ENCODE data around the gene TMEM151B. TPM values are rescaled to one million over a fixed set of nuclear protein-coding genes. Genes with fewer than 3 reads are reported as not detected.

TMEM151B gene
- total and polyA plus RNA-seq, 9 of the 15 experiments (the other 6 are each of a cell fraction or from before 2014, with no cell fraction given) = not detected

DNA sequence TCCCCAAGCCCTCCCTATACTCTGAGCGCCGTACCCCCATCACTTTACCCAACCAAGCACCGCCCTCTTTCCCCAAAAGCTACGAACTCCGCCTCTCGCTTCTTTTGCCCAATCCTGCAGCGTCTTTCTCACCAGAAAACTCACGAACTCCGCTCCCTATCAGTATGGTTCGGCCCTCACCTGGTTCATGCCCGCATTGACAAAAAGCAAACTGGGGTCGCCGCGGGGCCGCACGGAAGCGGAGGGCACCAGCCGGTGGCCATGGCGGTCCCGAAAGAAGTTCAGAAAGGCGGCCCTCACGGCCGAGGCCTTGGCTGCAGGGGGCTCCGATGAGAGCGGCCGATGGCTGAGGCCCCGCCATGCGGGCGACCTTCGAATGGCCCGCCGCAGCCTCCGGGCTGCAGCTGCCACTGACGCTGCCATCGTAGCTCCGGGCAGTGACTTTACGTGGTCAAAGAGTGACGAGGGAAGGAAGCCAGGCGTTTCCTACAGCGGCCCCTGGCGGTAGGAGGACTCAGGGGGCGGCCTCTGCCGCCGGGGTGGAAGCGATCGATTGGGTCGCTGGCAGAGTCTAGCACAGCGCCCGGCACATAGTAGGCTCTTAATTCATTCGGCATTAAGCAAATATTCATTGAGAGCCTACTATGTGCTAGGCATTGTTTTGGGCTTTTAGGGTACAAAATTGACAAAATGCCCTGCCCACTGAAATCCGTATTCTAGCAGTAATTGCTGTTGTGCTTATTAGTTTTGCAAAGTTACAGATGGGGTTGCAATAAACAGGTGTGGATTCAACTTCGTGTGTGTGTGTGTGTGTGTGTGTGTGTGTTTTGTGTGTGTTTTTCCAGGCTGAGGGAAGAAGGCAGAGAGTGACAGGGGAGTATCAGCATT lies 42.9 kb downstream of the TMEM151B start, which contains the start of gene AARS2 (continued):
- TF ChIP-seq, protein P1, sequence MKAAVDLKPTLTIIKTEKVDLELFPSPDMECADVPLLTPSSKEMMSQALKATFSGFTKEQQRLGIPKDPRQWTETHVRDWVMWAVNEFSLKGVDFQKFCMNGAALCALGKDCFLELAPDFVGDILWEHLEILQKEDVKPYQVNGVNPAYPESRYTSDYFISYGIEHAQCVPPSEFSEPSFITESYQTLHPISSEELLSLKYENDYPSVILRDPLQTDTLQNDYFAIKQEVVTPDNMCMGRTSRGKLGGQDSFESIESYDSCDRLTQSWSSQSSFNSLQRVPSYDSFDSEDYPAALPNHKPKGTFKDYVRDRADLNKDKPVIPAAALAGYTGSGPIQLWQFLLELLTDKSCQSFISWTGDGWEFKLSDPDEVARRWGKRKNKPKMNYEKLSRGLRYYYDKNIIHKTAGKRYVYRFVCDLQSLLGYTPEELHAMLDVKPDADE (conservative IDR thresholded peaks at IDR 0.05; ENCODE audit: control insufficient read depth, low read depth, low read length) = peak; percentile 90
- TF ChIP-seq ZNF124 (CRISPR knock-in tag; IDR thresholded peaks at IDR 0.05) (no peak), MIER1 (IDR thresholded peaks at IDR 0.05; ENCODE audit: low read depth) (no peak; the same call in 1 of the 2 replicates), RFX5 (IDR thresholded peaks at IDR 0.05; ENCODE audit: low read depth, low read length) (no peak), FOS (IDR thresholded peaks at IDR 0.05; ENCODE audit: extremely low read depth, insufficient read length) (no peak), GATAD2B (IDR thresholded peaks at IDR 0.05; ENCODE audit: borderline replicate concordance) (peak; percentile 57; the same call in 1 of the 2 replicates), ZNF224 (CRISPR knock-in tag; IDR thresholded peaks at IDR 0.05) (no peak), RFX1 (IDR thresholded peaks at IDR 0.05) (no peak), CREM (IDR thresholded peaks at IDR 0.05; ENCODE audit: low read depth) (peak; percentile 97), SIN3B (IDR thresholded peaks at IDR 0.05; ENCODE audit: low read depth) (peak; percentile 96), THRAP3 (IDR thresholded peaks at IDR 0.05; ENCODE audit: borderline replicate concordance) (0 out of 2 replicates have a peak, but pooled peaks have one; percentile 65), GTF2A2 (tag; IDR thresholded peaks at IDR 0.05) (no peak), PCBP1 (IDR thresholded peaks at IDR 0.05; ENCODE audit: low read depth, low read length, poor library complexity, severe bottlenecking) (peak; percentile 48), KDM2B (CRISPR knock-in tag; IDR thresholded peaks at IDR 0.05) (peak; percentile 42; the same call in 1 of the 2 replicates), ZNF239 (CRISPR knock-in tag; IDR thresholded peaks at IDR 0.05) (no peak; the same call in 1 of the 2 replicates), ZNF778 (CRISPR knock-in tag; IDR thresholded peaks at IDR 0.05) (no peak), NR2F6 (CRISPR knock-in tag; IDR thresholded peaks at IDR 0.05) (no peak), SRSF9 (IDR thresholded peaks at IDR 0.05; ENCODE audit: borderline replicate concordance, low read depth, low read length) (no peak), NFATC3 (IDR thresholded peaks at IDR 0.05) (0 out of 2 replicates have a peak, but pooled peaks have one; percentile 83)
- TF ChIP-seq, protein P2, sequence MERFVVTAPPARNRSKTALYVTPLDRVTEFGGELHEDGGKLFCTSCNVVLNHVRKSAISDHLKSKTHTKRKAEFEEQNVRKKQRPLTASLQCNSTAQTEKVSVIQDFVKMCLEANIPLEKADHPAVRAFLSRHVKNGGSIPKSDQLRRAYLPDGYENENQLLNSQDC (CRISPR knock-in tag; IDR thresholded peaks at IDR 0.05) = peak; percentile 94; the same call in 1 of the 2 replicates
- TF ChIP-seq, protein P3, sequence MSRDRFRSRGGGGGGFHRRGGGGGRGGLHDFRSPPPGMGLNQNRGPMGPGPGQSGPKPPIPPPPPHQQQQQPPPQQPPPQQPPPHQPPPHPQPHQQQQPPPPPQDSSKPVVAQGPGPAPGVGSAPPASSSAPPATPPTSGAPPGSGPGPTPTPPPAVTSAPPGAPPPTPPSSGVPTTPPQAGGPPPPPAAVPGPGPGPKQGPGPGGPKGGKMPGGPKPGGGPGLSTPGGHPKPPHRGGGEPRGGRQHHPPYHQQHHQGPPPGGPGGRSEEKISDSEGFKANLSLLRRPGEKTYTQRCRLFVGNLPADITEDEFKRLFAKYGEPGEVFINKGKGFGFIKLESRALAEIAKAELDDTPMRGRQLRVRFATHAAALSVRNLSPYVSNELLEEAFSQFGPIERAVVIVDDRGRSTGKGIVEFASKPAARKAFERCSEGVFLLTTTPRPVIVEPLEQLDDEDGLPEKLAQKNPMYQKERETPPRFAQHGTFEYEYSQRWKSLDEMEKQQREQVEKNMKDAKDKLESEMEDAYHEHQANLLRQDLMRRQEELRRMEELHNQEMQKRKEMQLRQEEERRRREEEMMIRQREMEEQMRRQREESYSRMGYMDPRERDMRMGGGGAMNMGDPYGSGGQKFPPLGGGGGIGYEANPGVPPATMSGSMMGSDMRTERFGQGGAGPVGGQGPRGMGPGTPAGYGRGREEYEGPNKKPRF (IDR thresholded peaks at IDR 0.05; ENCODE audit: low read depth, low read length) = no peak
- TF ChIP-seq, protein P4, sequence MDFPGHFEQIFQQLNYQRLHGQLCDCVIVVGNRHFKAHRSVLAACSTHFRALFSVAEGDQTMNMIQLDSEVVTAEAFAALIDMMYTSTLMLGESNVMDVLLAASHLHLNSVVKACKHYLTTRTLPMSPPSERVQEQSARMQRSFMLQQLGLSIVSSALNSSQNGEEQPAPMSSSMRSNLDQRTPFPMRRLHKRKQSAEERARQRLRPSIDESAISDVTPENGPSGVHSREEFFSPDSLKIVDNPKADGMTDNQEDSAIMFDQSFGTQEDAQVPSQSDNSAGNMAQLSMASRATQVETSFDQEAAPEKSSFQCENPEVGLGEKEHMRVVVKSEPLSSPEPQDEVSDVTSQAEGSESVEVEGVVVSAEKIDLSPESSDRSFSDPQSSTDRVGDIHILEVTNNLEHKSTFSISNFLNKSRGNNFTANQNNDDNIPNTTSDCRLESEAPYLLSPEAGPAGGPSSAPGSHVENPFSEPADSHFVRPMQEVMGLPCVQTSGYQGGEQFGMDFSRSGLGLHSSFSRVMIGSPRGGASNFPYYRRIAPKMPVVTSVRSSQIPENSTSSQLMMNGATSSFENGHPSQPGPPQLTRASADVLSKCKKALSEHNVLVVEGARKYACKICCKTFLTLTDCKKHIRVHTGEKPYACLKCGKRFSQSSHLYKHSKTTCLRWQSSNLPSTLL (IDR thresholded peaks at IDR 0.05) = no peak

All from K562 (cell line).